D721Med (cell line): ENCODE results near the gene MRS2.

ENCODE experiments used
- DNase-seq: peaks from one replicate; pipeline ENCODE4 v3.0.0; 2011; ENCODE audit warnings: low spot score; ENCODE audit not compliant: insufficient read length
- FAIRE-seq: peaks from 2 replicates; lab custom pipeline; 2011; peaks lifted over from hg19 to GRCh38; lab: Jason Lieb, UNC
- CTCF ChIP-seq: IDR thresholded peaks from 2 replicates; pipeline ENCODE4 v1.5.1; 2012; ENCODE audit warnings: mild to moderate bottlenecking, control low read depth; ENCODE audit not compliant: insufficient read depth; ENCODE audit errors: missing control alignments

MRS2 gene

GRCh38 chr6:24425091-24425490 is 22.4 kb downstream of the MRS2 start:
- TF ChIP-seq CTCF = no peak
- no peak for DNase-seq
- no peak for FAIRE-seq

- FAIRE-seq (no peak), DNase-seq (no peak)
- TF ChIP-seq CTCF = no peak
Observed at GRCh38 chr6:24426729-24427446, 24.2 kb downstream of the MRS2 start.

GRCh38 chr6:24428615-24429014 is 25.9 kb downstream of the MRS2 start:
- FAIRE-seq (no peak), DNase-seq (no peak)
- TF ChIP-seq CTCF = no peak

GRCh38 chr6:24429146-24429545 is 26.4 kb downstream of the MRS2 start:
- TF ChIP-seq CTCF = no peak
- no peak for FAIRE-seq

GRCh38 chr6:24430086-24430485 is 27.4 kb downstream of the MRS2 start:
- FAIRE-seq (no peak), DNase-seq (no peak)
- no peak for TF ChIP-seq CTCF

More at GRCh38 chr6:24429146-24429545, 26.4 kb downstream of the MRS2 start:
- no peak for DNase-seq

- peak; percentile 37 for DNase-seq
- TF ChIP-seq CTCF = peak; percentile 68
- no peak for FAIRE-seq
Observed at GRCh38 chr6:24431045-24431451, 28.3 kb downstream of the MRS2 start.

- FAIRE-seq (no peak), DNase-seq (no peak)
- no peak for TF ChIP-seq CTCF
Observed at GRCh38 chr6:24432611-24433010, 29.9 kb downstream of the MRS2 start.
